OCI-M2 (cell line): ENCODE measurements around the gene METTL16.

Source experiments
- DNase-seq: peaks from one replicate; lab custom pipeline; 2025; ENCODE audit not compliant: unreplicated experiment; lab: John Stamatoyannopoulos, UW

Gene METTL16

DNA sequence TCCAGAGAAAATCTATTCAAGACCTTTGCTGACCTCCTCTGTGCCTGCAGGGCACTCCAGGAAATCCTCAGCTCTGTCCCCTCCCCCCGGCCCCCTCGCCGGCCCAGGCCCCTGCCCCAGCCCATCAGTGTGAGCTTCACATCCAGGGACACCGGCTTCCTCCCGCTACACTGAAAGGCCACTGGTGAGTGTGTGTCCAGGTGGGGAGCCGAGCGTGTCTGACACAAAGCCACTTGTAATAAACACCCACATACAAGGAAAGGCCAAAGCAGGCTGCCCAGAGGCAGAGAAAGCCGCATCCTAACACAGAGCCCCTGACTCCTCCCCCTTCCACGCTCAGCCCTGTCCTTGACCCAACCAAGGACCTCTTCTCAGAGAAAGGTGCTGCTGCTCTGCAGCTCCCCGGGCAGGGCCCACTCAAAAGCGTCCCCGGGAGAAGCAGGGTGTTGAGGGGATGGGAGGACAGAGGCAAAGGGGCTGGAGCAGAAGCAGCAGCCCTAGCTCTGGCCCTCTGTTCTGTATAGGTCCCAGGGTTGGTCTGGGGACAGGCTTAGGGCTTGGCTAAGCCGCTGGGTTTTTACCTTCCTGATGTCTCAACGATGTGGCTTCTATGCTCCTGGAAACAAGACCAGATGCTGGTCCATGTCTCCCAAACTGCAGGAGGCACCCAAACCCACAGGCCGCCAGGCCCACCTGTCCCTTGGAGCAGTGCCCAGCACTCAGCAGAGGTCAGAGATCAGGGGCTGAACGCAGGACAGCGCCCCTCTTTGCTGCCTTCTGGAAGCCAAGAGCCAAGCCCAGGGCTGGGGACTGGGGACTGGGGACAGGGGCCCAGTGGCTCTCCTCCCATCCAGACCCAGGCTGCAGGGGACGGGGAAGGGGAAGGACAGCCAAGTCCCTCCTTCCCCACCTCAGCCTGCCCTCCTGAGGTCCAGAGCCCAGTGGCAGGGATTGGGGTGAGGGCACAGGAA, 126.2 kb downstream of the METTL16 start:
- DNase-seq = no peak

DNA sequence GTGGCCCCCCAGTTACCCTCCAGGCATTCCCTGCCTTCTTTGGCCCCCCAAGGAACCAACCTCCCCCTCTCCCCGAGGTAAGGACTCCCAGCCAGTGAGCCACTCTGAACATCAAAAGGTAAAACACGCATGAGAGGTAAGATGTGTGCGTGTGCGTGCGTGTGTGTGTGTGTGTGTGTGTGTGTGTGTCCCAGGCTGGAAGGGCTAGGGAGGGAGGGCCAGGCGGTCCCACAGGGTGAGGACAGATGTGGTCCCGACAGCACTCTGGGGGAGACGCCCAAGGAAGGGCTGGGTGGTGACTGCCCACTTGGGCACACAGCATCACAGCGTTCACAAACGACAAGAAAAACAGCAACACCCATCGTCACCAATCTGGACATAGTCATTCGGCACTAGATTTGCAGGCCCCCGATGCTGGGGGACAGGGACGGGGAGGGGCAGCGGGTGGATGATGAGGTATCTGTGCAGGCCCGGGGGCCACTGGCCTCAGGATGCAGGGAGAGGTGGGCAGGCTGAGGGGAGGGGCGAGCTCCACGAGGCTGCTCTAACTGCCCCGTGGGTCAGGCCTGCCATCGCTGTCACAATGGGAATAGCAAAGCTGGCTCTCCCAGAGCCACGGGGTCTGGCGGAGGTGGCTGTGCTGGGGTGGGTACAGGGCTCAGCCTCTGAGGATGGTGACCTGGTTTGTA, 127.1 kb downstream of the METTL16 start:
- no peak for DNase-seq

DNA sequence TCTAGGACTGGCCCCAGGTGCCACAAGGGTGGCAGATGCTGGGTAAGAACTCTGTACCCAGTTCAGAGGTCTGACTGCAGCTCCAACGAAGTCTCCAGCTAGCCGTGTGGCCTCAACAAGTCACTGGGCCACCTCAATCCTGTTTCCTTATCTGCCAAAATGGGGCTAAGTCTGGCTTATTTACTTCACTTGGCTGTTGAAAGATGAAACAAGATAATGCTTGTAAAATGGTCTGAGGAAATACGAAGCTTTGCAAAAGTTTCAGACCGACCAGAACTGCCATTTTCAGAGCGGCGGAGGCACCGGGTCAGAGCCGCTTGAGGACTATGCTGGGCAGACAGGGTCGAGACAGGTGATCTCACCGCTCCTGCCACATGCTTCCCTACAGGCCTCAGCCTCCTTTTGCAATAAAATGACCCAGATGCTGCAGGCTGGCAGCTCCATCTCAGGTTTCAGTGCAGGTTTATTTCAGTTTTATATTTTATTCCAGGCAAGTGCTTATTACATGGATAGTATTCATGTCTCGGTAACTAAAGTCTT, 128.0 kb downstream of the METTL16 start:
- no peak for DNase-seq

DNA sequence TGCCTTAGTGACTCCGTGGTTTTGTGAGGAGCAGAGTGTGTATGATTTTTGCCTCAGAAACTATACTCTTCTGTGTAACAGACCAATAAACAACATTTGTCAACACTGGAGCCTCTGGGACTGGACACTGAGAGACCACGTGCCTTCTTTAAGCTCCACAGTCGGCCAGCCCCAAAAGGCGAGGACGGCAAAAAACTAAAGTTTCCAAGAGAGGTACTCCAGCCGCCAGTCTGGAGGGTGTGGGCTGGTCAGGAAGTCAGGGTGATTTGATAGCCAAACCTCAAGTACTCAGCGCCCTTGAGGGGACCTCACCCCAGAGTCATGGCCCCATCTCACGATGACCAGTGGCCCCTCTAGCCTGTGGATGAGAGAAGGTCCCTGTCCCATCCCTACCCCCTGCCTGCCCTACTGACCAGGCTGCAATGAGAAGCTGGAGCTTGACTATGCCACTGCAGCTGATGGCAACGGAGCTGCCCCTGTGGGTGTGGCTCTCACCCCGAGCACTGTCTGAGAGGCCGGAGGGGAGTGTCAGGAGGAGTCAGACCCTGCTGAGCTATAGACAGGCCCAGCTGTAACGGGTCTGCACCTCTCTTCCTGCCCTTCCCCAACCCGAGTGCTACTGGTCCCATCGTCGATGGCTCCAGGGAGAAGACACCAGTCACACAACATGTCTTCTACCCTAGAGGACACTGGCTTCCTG, 130.6 kb downstream of the METTL16 start:
- no peak for DNase-seq

DNA sequence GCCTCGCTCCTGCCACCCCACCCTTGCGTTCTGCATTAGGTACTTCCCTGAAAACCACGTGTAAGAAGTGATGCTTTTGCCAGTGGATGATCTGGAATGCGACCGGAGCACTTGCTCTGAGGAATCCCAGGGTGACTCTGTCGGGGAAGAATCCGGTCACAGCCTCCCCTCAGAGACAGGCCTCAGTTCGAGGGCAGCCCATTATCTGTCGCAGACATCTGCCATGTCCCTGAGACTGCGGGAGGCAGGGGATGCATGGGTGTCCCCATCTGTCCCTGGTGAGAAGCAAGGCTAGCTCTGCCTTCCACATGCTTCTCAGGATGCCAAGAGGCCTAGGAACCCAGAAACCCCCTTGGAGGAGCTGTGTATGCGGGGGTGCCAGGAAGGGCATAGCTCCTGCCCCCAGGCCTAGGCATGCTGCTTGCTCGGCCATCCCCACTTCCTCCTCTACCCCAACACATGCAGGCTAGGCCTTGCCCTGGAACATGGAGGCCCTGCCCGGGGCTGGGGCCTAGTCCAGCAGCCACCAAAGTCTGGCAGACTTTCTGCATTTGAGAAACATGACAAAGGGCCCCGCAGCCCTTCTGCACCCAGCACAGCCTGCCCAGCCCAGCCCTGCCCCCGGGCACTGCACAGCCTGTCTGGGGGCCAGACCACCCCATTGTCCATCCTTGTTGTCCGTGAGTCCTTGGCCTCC, 131.3 kb downstream of the METTL16 start:
- DNase-seq = no peak

DNA sequence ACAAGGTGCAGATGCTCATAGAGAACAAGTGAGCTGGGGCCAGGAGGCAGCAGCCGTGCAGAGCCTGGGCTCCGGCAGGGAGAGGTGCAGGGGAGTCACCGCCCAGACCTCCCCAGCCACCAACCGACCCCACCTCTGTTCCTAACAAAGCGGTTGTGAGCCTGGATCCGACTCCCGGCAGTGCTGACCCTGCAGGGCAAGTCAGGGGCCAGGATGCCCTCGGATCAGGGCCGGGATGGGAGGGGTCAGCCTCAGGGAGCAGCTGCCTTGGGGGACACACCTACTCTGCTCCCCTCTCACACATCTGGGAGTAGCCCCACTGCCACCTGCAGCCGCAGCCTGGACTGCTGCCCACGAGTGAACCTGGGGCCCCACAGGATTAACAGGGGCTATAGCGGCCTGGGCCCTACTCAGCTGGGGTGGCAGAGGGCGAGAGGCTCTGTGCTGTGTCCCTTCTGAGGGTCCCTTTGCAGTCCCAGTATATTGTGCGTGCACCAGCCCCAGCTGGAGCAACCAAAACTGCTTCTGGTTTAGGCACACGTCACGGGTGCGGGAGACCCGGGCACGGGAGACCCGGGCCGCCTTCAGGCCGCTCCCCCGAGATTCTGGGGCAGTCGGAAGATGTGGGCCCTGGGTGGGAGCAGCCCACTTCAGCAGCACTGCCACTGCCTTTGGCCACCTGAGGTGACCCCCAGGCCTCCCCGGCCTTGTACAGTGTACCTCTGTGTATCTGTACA, 132.0 kb downstream of the METTL16 start:
- no peak for DNase-seq

DNA sequence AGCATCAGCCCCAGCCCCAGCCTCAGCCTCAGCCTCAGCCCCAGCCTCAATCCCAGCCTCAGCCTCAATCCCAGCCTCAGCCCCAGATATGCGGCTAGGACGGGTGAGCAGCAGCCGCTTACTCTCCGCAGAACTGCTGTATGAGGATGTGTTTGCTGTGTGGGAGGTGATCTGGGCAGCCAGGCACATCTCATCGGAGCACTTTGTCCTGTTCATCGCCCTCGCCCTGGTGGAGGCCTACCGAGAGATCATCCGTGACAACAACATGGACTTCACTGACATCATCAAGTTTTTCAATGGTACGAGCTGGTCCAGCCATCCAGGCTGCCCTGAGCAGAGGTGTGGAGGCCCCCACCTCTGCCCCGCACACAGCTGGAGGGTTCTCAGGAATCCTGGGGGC, 132.8 kb downstream of the METTL16 start:
- DNase-seq = no peak

DNA sequence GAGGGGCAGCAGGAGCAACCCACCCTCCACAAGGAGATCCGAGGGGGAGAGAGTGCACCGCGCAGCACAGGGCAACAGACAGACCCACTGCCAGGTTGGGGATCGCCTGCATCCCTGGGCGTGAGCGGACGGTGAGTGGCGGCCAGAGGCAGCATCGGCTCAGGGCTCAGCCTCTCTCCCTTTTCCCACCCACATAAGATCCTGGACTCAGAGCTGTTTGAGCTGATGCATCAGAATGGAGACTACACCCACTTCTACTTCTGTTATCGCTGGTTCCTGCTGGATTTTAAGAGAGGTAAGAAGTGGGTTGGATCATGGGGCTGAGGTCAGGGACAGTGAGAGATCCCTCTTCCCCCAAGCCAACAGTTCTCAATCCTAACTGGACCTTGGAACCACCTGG, 134.0 kb downstream of the METTL16 start:
- DNase-seq = no peak

DNA sequence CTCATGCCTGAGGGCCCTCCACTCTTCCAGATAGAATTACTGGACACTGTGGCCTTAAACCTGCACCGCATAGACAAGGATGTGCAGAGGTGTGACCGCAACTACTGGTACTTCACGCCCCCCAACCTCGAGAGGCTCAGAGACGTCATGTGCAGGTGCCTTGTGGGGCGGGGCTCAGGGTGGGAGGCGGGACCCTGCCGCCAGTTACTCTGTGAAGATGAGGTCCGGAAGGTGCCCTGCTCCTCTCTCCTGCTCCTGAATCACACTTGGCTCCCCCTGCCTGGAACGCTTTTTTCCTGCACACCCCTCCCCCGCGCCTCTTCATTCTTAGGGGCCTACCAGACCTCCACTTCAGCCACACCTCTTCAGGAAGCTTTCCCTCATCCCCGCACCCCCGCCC, 135.6 kb downstream of the METTL16 start:
- no peak for DNase-seq

DNA sequence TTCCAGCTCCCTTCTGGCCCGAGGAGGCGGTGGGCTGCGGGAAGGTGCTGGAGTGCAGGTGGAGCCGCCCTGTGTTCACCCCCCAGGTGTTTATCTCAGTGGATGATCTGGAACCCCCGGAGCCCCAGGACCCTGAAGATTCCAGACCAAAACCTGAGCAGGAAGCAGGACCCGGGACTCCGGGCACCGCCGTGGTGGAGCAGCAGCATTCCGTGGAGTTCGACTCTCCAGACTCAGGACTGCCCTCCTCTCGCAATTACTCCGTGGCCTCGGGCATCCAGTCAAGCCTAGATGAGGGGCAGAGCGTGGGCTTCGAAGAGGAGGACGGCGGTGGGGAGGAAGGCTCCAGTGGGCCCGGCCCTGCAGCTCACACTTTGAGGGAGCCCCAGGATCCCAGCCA, 136.3 kb downstream of the METTL16 start:
- DNase-seq = no peak

DNA sequence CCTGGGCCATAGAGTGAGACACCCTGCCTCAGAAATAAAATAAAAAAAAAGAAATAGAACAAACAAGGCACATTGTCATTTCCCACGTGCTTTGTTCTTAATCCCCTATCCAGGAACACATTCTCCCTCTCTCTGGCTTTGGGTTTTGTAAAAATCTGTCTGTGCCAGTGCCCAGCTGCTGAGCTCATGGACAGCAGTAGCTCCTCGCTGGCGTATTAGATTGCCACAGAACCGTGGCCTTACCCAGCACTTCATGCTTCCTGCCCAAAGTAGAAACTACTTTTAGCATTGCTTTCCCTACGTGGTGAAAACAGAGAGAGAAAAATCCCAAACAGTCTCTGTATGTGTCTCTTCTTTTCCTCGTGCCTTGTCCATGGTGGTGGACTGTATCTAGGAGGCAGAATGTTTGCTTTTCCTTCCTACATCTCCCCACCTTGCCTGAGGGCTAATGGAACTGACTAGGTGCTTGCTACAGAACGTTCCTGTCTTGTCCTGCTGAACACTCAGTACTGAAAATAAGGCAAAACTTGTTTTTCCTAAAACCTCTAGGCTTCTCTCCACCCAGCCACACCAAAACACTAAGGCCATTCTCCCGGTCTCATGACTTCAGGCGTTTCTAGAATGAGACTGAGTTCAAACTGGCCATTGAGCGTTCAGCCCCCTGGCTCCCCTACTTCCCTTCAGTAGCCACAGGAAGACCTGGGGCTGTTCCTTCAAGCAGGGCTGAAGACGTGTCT, 137.0 kb downstream of the METTL16 start:
- no peak for DNase-seq

DNA sequence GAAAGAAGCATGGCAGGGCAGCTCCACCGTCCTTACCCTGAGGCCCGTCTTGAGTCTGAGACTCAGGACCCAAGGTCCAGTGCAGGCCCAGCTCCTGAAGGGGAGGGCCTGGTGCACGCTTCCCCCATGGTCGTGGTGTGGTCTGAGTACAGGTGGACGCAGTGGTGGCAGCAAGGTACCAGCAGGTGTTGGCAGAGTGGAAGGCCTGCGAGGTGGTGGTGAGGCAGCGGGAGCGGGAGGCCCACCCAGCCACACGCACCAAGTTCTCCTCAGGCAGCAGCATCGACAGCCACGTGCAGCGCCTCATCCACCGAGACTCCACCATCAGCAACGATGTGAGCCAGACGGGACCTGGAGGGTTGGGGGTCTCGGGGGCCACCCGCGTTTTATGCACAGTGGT, 138.5 kb downstream of the METTL16 start:
- DNase-seq = no peak

DNA sequence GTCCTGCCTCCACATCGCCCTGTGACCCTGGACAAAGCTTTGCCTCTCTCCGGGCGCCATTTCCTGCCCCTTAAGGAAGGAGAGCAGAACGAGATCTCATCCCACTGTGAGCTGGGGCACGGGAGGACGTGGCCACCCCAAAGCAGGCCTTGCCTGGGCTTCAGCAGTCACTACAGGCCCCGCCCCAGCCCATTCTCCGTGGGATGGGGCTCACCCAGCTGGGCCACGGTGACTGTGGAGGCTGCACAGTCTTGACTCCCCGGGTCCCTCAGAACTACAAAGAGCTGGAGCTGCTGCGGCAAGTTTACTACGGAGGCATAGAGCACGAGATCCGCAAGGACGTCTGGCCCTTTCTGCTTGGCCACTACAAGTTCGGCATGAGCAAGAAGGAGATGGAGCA, 139.0 kb downstream of the METTL16 start:
- DNase-seq = no peak

DNA sequence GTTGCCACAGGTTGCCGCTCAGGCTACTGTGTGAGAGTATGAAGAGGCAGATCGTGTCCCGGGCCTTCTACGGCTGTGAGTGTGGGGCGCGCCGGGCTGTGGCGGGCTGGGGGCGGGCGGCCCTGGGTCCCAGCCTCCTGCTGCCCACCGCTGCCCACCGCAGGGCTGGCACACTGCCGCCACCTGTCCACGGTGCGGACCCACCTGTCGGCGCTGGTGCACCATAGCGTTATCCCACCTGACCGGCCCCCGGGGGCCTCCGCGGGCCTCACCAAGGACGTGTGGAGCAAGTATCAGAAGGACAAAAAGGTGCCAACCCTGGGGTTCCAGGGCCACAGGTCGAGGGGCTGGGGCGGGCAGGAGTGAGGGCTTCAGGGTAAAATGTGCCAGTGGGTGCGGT, 139.5 kb downstream of the METTL16 start:
- DNase-seq = no peak

DNA sequence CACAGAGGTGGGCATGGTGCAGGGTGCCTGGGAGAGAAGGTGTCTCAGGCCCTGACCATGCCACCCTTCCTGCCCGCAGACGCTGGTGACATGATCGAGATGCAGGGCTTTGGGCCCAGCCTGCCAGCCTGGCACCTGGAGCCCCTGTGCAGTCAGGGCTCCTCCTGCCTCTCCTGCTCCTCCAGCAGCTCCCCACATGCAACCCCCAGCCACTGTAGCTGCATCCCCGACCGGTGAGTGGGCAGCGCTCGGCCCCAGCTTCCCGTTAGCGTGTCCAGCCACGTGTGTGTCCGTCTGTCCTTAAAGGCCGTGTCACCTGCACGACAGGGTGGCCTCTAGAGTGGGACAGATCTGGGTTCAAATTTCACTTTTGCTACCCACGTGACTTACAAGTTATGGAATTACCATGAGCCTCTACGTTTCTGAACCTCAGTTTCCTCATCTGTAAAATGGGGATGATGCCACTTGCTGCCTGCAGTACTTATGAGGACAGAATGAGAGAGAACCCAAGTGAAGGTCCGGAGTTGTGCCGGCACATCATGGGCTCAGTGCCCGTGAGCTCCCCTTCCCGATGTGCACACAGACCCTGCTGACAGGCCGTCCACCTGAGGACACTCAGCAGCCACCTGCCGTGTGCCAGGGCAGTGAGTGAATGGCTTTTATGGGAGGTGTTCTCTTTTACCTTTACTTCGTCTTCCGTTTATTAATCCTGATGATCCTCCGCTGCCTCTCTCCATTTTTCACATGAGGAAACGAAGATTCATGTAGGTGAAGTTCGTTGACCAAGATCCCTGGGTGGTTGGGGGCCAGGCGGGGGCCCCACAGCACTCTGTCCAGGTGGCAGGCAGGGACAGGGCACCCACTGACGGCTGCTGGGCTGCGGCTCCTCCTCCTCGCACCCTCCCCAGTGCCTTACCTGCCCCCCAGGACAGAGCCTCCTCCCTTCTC, 140.2 kb downstream of the METTL16 start:
- no peak for DNase-seq

DNA sequence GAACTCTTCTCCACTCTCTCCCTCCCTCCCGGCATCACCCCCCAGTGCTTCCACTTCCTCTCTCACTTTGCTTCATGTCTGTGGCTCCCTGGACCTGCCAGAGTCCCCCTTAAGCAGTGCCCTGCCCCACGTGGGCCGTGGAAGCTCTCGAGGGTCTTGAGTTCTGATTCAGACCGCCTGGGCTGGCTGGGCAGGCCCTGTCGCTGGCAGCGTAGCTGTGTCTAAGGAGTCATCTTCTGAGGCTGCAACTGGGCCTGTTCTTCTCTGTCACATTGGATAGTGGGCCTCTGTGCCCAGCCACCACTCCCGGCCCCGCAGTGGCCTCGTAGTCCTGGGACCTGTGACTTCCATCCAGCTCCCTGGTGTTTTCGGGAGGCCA, 141.5 kb downstream of the METTL16 start:
- no peak for DNase-seq

DNA sequence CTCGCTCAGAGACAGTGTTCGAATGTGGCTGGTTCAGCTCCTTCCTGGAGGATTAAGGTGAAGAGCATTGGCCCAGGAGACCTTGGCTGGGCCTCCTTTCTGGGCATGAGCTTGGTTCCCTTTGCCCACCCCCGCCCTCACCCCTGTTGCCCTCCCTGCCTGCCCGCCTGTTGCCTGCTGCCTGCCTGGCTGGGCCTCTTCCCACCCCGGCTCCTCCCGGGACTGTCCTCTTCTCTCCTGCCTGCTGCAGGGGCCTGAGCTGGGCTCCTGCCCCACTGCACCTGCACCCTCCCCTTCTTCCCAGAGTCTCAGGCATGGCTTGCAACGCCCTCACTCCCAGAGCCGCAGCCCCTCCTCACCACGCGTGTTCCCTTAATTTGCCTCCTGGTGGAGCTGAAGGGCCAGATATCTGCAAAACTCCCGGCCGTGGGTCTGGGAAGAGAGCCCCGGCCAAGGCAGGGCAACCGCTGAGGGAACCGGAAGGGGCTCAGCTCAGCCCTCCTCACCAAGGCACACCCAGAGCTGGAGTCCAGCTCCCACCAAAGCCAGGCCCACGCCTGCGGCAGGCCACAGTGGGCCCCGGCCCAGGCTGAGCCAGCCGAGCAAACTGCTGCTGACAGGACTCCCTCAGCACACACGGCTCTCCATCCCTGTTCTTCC, 142.0 kb downstream of the METTL16 start:
- DNase-seq = no peak

DNA sequence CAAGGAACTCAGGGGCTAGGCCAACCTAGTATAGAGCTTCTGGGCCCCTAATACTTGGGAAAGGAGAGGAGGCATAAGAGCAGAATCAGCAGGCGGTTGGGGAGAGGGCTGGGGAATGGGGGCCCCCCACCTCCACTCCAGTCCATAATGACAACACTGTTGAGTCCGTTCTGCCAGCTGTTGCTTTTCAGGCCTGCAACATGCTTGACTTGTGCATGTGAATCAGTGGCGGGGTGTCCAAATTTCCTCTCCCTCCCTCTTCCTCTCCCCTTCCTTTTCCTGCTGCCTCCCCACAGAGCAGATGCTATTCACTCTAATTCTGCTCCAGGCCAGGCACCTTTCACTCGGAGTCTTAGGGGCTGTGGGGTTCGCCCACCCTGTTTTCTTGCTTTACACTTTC, 142.6 kb downstream of the METTL16 start:
- no peak for DNase-seq
